Panc1 (cell line): ENCODE data around the gene TOR1B. TPM values are rescaled to one million over a fixed set of nuclear protein-coding genes. Genes with fewer than 3 reads are reported as not detected.

Source experiments
- ATAC-seq: fragments of 200-7000 bp; cut with Tn5 transposase; 2 replicates; pipeline ENCODE4 v1.9.1; 2020; ENCODE audit warnings: mild to moderate bottlenecking, moderate library complexity
- BruUV-seq: library from RNA; stranded (reverse); fragments of 400-500 nt; replicated peaks from 2 replicates; lab custom pipeline; 2021; lab: Mats Ljungman, UMichigan
- CTCF ChIA-PET: fragments of 300-600 bp; sonication (Branson Sonifier 250); formaldehyde crosslinking; loops from one replicate; lab custom pipeline; 2022; ENCODE audit warnings: antibody characterized with exemption; lab: Charles Lee
- POLR2A ChIA-PET: fragments of 300-600 bp; sonication (Branson Sonifier 250); formaldehyde crosslinking; loops from one replicate; lab custom pipeline; 2022; ENCODE audit warnings: antibody characterized with exemption; lab: Charles Lee
- DNase-seq: peaks from one replicate; pipeline ENCODE4 v3.0.0-alpha.2; 2010; ENCODE audit warnings: low read depth, low spot score
- H3K27ac ChIP-seq: 2 replicates; pipeline ENCODE4 v1.5.1; 2011; ENCODE audit warnings: mild to moderate bottlenecking, low read length, inconsistent platforms
- H3K27me3 ChIP-seq: fragments of 200-500 bp; sonication (Bioruptor generic); 2 replicates; pipeline ENCODE4 v1.6.0; 2014; ENCODE audit warnings: low read length, inconsistent platforms; ENCODE audit not compliant: control insufficient read depth, insufficient read depth
- H3K36me3 ChIP-seq: fragments of 200-500 bp; sonication (Bioruptor generic); 2 replicates; pipeline ENCODE4 v1.5.1; 2014; ENCODE audit warnings: inconsistent platforms, mild to moderate bottlenecking, low read length, moderate library complexity; ENCODE audit not compliant: control insufficient read depth, insufficient read depth
- H3K4me1 ChIP-seq: 2 replicates; pipeline ENCODE4 v1.5.1; 2011; ENCODE audit warnings: inconsistent platforms, mild to moderate bottlenecking, low read length, moderate library complexity; ENCODE audit not compliant: control insufficient read depth, insufficient read depth
- H3K4me3 ChIP-seq, 2 experiments: 2 replicates each; pipeline ENCODE4 v1.5.1; 2011 to 2012; ENCODE audit warnings: low read depth in 2 of 2, low read length in 2 of 2, mild to moderate bottlenecking in 2 of 2, inconsistent platforms in 1 of 2, moderate library complexity in 1 of 2
- H3K9me3 ChIP-seq: fragments of 200-500 bp; sonication (Bioruptor generic); 2 replicates; pipeline ENCODE4 v1.5.1; 2014; ENCODE audit warnings: low read depth, mild to moderate bottlenecking, inconsistent platforms, low read length, moderate library complexity; ENCODE audit not compliant: control insufficient read depth, insufficient read depth
- POLR2AphosphoS5 ChIP-seq: IDR thresholded peaks from 2 replicates; pipeline ENCODE4 v1.6.1; 2012; ENCODE audit warnings: mild to moderate bottlenecking, low read depth, low read length, moderate library complexity
- SIN3A ChIP-seq: IDR thresholded peaks from 2 replicates; pipeline ENCODE4 v1.6.1; 2012; ENCODE audit warnings: low read depth, mild to moderate bottlenecking, low read length, moderate library complexity, borderline replicate concordance; ENCODE audit not compliant: insufficient read depth
- TCF7L2 ChIP-seq: IDR thresholded peaks from 2 replicates; pipeline ENCODE4 v1.6.1; 2011; ENCODE audit warnings: mild to moderate bottlenecking, low read depth, low read length, inconsistent platforms
- in situ Hi-C: cut with HindIII; loops from 2 replicates; pipeline ENCODE4 v1.10.0; 2016; ENCODE audit warnings: low sequenced_read_pairs, low pct_unique_long_range_greater_than_20kb
- intact Hi-C: fragments of 100-400 bp; cut with micrococcal nuclease; formaldehyde crosslinking; loops from one replicate; pipeline ENCODE4 v1.10.0; 2022; ENCODE audit not compliant: unreplicated experiment
- total RNA-seq: library from RNA; stranded (reverse); gene quantifications from one replicate; pipeline ENCODE4 v1.2.1, GENCODE V29; 2021; ENCODE audit not compliant: unreplicated experiment
- TF ChIP-seq, protein P1 (sequence below), 2 experiments: IDR thresholded peaks; 2 replicates each; pipeline ENCODE4 v1.6.1; 2011 to 2012; ENCODE audit warnings: low read depth in 2 of 2, control low read depth in 1 of 2, low read length in 1 of 2, mild to moderate bottlenecking in 1 of 2, moderate library complexity in 1 of 2; ENCODE audit not compliant: insufficient read depth in 1 of 2
- TF ChIP-seq, protein P2 (sequence below): fragments of 450-650 bp; IDR thresholded peaks from 2 replicates; pipeline ENCODE4 v1.5.1; 2017; ENCODE audit warnings: mild to moderate bottlenecking

The TOR1B gene
- total RNA-seq, 1 experiment from 2014 or later = 37.6 TPM

DNA sequence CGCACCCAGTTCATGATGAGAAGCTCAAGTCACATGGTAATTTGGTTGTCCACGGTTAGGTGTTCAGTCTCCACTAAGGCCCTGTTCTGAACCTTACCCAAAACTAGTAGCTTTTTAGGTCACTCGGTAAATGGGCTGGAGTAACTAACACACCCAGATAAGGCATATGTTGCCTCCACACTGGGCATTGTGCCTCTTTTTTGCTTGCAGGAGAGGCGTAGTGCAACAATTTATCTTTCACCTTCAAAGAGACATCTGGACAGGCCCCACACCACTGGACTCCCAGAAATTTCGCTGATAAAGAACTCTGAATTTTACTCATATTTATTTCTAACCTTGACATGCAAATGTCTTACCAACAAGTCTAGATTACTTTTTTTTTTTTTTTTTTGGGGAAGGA, 33.3 kb upstream of the TOR1B start:
- intact Hi-C loops = no loop called here
- Histone ChIP-seq H3K36me3 (no peaks in the 10 kb centered on the region), H3K4me3 (no peak overlapping the region), H3K27me3 (no peaks in the 10 kb centered on the region), H3K9me3 (no peaks in the 10 kb centered on the region), H3K27ac (no peak overlapping the region), H3K4me1 (no peaks in the 10 kb centered on the region)
- TF ChIP-seq SIN3A (no peak), POLR2AphosphoS5 (no peak), TCF7L2 (no peak)
- TF ChIP-seq, protein P1, sequence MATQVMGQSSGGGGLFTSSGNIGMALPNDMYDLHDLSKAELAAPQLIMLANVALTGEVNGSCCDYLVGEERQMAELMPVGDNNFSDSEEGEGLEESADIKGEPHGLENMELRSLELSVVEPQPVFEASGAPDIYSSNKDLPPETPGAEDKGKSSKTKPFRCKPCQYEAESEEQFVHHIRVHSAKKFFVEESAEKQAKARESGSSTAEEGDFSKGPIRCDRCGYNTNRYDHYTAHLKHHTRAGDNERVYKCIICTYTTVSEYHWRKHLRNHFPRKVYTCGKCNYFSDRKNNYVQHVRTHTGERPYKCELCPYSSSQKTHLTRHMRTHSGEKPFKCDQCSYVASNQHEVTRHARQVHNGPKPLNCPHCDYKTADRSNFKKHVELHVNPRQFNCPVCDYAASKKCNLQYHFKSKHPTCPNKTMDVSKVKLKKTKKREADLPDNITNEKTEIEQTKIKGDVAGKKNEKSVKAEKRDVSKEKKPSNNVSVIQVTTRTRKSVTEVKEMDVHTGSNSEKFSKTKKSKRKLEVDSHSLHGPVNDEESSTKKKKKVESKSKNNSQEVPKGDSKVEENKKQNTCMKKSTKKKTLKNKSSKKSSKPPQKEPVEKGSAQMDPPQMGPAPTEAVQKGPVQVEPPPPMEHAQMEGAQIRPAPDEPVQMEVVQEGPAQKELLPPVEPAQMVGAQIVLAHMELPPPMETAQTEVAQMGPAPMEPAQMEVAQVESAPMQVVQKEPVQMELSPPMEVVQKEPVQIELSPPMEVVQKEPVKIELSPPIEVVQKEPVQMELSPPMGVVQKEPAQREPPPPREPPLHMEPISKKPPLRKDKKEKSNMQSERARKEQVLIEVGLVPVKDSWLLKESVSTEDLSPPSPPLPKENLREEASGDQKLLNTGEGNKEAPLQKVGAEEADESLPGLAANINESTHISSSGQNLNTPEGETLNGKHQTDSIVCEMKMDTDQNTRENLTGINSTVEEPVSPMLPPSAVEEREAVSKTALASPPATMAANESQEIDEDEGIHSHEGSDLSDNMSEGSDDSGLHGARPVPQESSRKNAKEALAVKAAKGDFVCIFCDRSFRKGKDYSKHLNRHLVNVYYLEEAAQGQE (IDR thresholded peaks at IDR 0.05; ENCODE audit: insufficient read depth in 1 of 2, low read depth in 2 of 2, low read length in 1 of 2) = no peak
- TF ChIP-seq, protein P2, sequence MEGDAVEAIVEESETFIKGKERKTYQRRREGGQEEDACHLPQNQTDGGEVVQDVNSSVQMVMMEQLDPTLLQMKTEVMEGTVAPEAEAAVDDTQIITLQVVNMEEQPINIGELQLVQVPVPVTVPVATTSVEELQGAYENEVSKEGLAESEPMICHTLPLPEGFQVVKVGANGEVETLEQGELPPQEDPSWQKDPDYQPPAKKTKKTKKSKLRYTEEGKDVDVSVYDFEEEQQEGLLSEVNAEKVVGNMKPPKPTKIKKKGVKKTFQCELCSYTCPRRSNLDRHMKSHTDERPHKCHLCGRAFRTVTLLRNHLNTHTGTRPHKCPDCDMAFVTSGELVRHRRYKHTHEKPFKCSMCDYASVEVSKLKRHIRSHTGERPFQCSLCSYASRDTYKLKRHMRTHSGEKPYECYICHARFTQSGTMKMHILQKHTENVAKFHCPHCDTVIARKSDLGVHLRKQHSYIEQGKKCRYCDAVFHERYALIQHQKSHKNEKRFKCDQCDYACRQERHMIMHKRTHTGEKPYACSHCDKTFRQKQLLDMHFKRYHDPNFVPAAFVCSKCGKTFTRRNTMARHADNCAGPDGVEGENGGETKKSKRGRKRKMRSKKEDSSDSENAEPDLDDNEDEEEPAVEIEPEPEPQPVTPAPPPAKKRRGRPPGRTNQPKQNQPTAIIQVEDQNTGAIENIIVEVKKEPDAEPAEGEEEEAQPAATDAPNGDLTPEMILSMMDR = no peak
- no TSS peak for BruUV-seq
- ChIA-PET CTCF (no interaction called here), POLR2A (no interaction called here)
- ATAC-seq = no peak
- in situ Hi-C loops = no loop called here
- DNase-seq = no peak

DNA sequence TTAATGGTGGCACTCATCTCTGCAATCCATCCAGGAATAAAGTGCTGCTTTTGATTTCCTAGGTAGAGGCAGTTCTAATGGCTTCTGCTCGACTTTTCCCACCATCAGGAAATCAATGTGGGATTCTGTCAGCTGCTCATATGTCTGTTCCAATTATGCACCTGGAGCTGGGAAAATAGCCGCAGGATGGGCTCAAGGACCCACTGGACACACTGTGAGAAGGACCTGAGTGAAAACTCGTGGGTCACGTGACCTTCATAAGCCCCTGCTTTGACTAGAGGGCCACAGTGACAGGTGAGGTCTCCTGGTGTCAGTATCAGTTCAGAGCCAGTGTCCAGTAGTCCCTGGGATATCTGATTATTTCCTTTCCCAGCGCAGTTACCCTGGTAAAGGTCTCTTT, 32.2 kb upstream of the TOR1B start:
- no TSS peak for BruUV-seq
- in situ Hi-C loops = no loop called here
- DNase-seq (no peak), ATAC-seq (no peak)
- Histone ChIP-seq H3K27ac (no peak overlapping the region), H3K27me3 (no peaks in the 10 kb centered on the region), H3K9me3 (no peaks in the 10 kb centered on the region), H3K36me3 (no peaks in the 10 kb centered on the region), H3K4me3 (no peak overlapping the region), H3K4me1 (no peaks in the 10 kb centered on the region)
- CTCF ChIA-PET = no interaction called here
- intact Hi-C loops = no loop called here
- TF ChIP-seq, protein P1 (IDR thresholded peaks at IDR 0.05; ENCODE audit: insufficient read depth in 1 of 2, low read depth in 2 of 2, low read length in 1 of 2) = no peak
- TF ChIP-seq, protein P2 = no peak
- POLR2A ChIA-PET = no interaction called here
